HG02870 (cell line): ENCODE data around the gene BCAR1.
"Not testable (repeated sequence)": the region's sequence is repeated elsewhere in the genome, so short reads cannot be mapped to it uniquely, and the experiment has no call there.

Experiments
- ATAC-seq: cut with Tn5 transposase; IDR thresholded peaks from one replicate; pipeline ENCODE4 v1.9.1; 2021; ENCODE audit warnings: mild to moderate bottlenecking, moderate library complexity; ENCODE audit not compliant: unreplicated experiment

Gene BCAR1

DNA sequence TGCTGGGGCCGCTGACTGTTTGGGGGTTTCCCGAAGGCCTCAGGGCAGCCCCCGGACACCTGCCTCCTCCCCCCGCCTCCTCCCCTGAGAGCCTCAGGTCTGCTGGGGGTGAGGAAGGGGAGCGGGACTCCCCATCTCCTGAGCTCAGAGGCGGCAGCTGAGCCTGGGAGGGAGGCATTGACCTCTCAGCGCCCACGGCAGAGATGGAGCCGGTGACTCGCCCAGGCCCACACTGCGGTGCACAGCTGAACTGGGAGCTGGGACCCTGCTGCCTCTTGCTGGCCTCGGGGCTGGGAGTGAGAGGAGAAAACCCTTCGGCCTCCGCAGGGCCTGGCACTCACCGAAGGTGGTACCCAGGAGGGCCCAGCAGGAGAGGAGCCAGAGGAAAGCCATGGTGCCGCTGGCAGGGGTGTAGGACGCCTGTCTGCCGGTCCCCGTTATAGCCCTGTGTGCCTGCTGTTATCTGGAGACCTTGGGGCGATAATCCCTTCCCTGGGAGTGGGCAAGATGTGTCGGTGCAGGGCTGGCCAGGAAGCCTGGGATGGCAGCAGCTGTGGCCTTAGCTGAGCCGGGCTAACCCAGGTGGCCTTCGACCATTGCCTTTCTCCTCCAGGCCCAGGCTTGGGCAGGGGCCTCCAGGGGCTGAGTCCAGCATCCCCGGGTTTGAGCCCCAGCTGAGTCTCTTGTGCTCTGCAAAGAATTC, 44.5 kb downstream of the BCAR1 start, which contains the start of gene CTRB2:
Gene CTRB2, minus strand, starts transcription at position 413 of the 703 bp plus-strand sequence. Its CDS starts 20 bp downstream, at position 393.
- ATAC-seq = no peak

DNA sequence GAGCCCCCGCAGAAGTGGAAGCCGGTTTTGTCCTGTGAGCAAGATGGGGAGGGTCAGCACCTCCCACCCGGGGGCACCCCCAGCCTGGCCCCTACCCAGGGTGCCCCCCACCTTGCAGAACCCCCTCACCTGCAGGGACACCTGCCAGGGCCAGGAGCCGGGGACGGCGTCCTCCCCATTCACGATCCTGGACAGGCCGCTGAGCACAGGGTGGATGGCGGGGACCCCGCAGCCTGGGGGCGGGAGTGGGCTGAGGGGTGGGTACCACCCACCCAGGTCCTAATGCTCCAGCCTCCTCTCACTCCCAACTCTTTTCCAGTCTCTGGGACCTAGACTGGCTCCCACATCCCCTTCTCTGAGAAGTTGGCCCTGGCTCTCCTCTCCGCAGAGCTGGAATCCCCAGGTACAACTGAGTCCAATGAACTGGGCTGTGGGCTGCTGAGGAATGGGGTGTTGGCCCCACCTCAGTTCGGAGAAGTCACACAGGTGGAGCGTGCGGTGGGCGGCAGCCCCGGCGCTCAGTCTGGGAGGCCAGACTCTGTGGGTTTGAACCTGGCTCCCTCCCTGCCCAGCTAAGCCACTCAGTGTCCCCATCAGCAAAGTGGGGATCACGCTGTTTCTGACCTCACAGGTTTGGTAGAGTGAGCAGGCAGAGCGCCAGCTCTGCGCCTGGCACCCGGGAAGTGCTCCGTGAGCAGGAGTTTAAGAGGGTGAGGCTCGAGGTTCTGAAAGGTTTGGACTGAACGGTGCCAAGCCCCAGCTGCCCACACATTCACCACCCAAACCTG, 45.3 kb downstream of the BCAR1 start:
- ATAC-seq = not testable (repeated sequence)

DNA sequence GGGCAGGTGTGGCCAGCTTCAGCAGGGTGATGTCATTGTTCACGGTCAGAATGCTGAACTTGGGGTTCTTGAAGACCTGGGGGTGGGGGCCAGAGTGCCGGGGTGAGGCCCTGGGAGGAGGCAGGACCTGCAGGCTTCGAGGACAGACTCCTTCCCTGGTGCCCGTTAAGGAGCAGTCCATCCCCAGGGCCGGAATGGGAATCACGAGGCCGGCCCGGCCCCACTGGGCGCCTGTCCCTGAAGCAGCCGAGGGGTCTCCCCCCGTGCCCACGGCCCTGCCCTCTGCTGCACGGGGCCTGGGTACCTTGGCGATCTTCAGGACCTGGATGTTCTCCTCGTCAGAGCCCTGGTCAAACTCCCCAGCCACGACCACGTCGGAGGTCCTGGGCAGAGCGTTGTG, 46.0 kb downstream of the BCAR1 start:
- ATAC-seq = not testable (repeated sequence)

- not testable (repeated sequence) for ATAC-seq
Observed at GRCh38 chr16:75204905-75205304, 46.5 kb downstream of the BCAR1 start.

- ATAC-seq = no peak
Observed at GRCh38 chr16:75204410-75204758, 47.0 kb downstream of the BCAR1 start.

DNA sequence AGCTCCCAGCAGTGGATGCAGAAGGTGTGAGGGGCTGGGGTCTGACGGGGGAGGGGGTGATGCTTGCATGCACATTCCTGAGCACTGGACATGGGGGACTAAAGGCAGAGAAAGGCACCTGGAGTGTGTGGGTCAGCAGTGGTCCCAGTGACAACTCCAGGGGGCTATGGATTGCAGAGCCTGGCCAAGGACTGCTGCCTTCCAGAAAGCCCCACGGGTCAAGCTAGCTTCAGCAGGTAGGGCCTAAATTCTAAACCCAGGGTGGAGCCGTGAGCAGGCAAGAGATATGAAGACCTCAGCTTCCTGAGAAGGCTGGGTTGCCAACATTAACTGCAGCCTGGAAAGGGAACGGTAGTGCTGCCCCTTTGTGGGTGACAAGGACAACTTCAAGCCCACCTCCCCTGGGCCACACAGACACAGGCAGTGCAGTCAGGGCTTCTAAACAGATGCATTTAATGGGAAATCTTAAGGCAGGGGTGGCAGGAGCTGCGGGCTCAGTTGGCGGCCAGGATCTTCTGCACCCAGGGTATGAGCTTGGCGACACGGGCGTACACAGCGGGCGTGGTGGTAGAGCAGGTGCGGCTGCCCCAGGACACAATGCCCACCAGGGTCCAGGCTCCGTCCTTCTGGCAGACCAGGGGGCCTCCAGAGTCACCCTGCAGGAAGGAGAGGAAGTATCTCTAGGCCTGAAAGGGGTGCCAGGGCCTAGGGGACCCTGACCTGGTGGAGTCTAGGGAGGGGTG, 47.6 kb downstream of the BCAR1 start:
- no peak for ATAC-seq

- no peak for ATAC-seq
Observed at GRCh38 chr16:75203096-75203495, 48.3 kb downstream of the BCAR1 start.

DNA sequence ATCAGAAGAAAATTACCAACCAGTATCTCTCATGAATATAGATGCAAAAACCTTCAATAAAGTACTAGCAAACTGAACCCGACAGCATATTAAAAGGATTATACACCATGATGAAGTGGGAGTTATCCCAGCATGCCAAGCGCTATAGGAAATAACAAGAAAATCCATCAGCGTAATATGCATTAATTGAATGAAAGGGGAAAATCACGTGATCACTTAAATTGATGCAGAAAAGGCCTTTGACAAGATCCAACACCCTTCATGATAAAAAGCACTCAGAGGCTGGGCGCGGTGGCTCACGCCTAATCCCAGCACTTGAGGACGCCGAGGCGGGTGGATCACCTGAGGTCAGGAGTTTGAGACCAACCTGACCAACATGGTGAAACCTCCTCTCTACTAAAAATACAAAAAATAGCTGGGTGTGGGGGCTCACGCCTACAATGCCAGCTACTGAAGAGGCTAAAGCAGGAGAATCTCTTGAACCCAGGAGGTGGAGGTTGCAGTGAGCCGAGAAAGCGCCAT, 49.3 kb downstream of the BCAR1 start:
- no peak for ATAC-seq

DNA sequence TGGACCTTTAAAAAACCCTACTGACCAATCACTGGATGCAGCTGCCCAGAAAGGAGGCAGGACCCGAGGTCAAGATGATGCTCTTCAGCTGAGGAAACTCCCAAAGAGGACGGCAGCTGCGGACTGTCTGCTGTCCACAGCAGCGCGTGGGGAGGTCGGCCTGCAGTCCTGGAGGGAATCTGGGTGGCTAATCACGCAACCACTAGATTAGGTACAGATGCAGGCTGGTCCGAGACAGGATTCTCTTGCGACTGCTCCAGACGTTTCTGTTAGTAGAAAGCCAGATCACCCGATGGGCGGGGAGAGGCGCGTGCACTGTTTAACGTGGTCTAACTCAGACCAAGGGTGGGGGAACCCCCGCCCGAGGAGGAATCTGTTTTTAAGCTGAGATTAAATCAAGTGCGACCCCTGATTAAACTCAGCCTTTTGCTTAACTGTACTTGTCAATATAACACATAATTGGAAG, 53.3 kb downstream of the BCAR1 start:
- no peak for ATAC-seq

DNA sequence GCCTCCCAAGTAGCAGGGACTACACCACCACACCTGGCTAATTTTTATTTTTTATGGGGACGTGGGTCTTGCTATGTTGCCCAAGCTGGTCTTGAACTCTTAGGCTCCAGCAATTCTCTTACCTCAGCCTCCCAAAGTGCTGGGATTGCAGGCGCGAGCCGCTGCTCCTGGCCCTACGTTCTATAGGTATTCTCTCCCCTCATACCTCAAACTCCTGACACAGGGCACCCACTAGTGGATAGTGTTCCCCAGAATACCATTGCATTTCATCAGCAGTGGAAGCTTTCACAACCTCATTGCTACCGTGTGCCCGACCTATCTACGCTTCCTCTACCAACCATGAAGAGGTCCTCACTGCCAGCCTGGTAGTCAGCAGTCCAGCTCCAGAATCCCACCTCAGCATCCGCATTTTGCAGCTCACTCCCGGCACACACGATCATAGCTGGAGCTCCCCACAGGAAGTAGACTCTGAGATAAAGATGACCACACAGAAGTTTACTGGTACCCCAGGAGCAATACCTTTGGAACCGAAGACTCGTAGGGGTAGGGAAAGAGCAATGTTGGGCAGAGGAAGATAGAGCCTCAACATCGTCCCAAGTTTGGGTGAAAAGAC, 53.8 kb downstream of the BCAR1 start:
- no peak for ATAC-seq

DNA sequence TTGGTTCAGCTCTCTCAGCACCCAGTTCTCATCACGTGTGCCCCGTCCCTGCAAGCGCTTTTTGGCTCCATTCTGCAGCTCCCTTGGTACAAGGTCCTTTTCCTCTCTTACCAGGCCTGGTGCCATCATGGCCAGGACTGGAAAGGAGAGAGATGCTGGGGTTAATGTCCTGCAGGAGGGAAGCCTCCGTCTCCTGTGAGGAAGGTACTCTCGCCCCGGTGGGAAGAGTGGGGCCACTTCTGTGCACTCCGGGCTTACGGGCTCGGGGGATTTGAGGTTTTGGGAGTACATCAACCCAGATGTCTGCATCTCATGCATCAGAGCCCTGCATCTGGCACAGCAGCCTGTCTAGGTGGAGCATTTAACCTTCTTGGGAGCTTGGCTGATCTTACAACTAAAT, 54.6 kb downstream of the BCAR1 start:
- no peak for ATAC-seq

DNA sequence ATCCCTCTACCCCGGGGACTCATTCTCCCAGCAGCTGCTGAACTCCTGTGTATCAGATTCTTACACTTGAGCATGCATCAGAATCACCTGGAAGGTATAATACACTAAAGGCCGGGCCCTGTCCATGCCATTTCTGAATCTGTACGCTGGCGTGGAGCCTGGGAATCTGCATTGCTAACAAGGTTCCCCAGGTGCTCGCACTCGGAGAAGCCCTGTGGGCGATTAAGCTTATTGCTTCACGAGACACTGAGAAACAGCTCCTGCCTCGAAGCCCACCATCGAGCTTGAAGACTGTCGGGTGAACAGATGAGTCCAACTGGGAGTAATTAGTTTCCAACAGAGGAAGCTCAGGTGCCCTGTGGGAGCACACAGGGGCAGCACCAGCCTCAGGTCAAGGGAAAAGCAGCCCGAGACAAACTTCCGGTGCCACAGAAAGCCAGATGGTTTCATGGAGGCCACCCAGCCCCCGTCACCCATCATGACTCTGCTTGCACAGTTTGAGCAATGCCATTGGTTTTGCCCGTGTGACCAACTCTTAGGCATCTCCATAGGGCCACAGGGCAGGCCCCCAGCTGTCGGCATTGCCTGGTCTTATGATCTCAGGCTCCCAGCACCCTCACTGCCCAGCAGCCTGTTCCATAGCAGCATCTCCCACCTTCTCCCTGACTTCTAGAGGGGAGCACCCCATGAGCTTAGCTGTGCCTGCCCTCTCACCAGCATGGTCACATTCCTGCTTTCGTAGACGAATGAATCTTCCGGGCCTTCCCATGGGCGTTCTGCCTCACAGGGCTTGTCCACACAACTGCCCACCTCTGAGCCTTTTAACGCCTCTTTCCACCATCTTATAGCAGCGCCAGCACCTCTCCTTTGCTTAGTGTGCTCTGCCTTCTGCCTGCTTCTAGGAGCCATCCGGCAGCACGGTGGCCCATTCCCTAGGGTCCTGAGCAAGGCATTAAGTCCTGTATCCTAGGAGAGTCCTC, 55.3 kb downstream of the BCAR1 start:
- ATAC-seq = no peak

DNA sequence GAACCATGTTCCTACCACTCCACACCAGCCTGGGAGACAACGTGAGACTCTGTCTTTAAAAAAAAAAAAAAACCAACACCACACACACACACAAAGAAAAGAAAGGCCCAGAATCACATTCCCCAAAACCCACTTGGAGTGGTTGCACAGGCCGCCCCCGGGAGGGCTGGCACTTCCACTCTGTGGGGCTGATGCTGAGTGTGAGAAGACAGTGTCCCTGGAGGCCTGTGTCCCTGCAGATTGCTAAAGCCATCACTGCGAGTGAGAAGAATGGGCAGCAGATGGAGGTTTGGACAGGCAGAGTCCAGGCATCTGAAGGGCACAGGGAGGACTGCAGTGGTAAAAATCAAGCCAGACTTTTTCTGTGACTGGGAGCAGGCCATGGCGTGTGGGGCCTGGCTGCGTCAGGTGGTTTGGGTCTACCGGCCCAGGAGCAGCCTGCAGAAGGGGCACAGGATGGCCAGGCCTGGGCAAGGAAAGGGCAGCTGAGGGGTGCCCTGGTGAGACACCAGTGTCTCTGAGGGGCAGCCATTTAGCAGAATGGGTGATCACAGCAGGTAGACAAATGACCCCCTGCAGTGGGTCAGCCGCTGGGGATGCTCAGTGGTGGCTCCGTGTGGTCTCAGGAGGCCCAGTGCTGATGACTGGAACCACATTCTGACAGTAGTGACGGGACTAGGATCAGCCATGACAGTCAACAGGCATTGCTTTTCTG, 57.5 kb downstream of the BCAR1 start:
- no peak for ATAC-seq

- no peak for ATAC-seq
Observed at GRCh38 chr16:75193265-75193650, 58.2 kb downstream of the BCAR1 start.

GRCh38 chr16:75192606-75193264, 58.7 kb downstream of the BCAR1 start:
- ATAC-seq = no peak

DNA sequence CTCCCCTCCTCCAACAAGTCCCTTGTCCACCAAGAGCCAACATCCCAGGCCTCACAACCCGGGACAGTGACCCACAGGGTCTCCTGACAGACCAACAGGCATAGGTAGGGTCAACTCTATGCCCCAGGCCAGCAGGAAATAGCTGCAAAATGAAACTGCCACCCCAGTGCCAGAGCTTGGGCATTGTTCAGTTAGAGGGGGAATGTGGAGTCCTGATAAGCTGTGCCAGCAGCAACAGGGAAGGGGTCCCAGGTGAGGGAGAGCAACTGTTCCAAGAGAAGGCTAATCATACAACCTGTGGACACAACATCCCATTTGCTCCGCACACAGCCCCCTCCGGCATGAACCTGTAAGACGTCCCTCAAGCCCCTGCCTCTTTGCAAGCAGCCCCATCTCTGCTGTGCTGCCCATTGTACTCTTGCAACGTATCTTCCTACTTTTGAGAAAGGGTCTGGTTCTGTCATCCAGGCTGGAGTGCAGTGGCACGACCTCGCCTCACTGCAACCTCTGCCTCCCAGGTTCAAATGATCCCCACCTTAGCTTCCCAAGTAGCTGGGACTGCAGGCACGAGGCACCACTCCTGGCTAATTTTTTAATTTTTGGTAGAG, 61.7 kb downstream of the BCAR1 start:
- no peak for ATAC-seq

DNA sequence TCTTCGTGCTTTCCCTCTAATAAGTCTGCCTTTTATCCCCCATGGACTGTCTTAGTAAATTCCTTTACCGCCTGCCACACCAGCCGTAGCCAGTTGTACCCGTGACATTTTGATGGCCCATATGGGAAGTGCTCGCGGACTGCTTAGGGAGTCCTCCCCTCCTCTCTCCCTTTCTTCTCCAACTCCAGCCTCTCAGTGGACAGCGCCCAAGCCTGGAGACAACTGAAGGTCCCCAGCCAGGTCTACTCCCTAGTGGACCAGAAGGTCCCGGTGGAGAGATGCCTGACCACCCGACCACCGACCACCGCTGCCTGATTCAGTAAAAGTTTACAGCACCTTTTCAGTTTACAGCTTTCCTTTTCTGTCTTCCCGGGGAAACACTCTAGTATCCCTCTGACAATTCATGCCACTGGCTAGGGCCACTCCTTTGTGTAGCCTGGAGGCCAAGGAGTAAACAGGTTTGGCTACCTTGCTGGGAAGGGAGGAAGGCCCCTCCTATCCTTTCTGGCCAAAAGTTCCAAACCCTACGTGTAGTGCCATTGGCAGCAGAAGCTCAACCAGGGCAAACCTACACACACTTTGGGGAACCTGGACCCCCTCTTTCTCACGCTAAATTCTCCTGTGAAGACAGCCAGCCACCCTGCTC, 62.5 kb downstream of the BCAR1 start:
- no peak for ATAC-seq

DNA sequence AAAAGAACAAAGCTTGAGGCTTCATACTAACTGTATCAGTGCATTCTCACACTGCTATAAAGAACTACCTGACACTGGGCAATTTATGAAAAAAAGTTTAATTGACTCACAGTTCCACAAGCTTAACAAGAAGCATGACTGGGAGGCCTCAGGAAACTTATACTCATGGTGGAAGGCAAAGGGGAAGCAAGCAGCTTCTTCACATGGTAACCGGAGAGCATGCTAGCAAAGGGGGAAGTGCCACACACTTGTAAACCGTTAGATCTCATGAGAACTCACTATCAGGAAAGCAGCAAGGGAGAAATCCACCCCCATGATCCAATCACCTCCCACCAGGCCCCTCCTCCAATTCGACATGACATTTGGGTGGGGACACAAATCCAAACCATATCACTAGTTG, 69.8 kb downstream of the BCAR1 start:
- no peak for ATAC-seq
